PC-3 (cell line): ENCODE measurements around the gene MOB1A.

ENCODE experiments used
- CTCF ChIP-seq: fragments of 300-600 bp; sonication (generic); conservative IDR thresholded peaks from 2 replicates; pipeline ENCODE4 v1.5.1; 2017; ENCODE audit warnings: antibody characterized with exemption, low read depth, mild to moderate bottlenecking, low read length
- EZH2phosphoT487 ChIP-seq: fragments of 300-600 bp; sonication (generic); IDR thresholded peaks from 2 replicates; pipeline ENCODE4 v1.6.1; 2018; ENCODE audit warnings: mild to moderate bottlenecking, antibody characterized with exemption, low read length, borderline replicate concordance

GRCh38 chr2:74119912-74120825, 58.5 kb downstream of the MOB1A start:
- peak; percentile 42 for TF ChIP-seq CTCF
- no peak for TF ChIP-seq EZH2phosphoT487
